Upper lobe of left lung (tissue), 4 donors: Measurements from ENCODE around the gene RS1.

ENCODE experiments used
- CTCF ChIP-seq, 6 experiments: fragments of 450-650 bp in 4 of 6; fragments of 200-600 bp in 2 of 6; sonication (generic) in 2 of 6; IDR thresholded peaks; one replicate each; pipeline ENCODE4 v1.5.1; 2016 to 2019; ENCODE audit warnings: antibody characterized with exemption in 6 of 6
- EP300 ChIP-seq, 4 donors: sonication (generic); formaldehyde crosslinking; IDR thresholded peaks; one replicate each; pipeline ENCODE4 v1.5.1; 2017; ENCODE audit warnings: antibody characterized with exemption in 4 of 4, control low read depth in 2 of 4
- POLR2AphosphoS5 ChIP-seq, 2 donors: sonication (generic); formaldehyde crosslinking; IDR thresholded peaks; one replicate each; pipeline ENCODE4 v1.5.1; 2017; ENCODE audit warnings: antibody characterized with exemption in 2 of 2

DNA sequence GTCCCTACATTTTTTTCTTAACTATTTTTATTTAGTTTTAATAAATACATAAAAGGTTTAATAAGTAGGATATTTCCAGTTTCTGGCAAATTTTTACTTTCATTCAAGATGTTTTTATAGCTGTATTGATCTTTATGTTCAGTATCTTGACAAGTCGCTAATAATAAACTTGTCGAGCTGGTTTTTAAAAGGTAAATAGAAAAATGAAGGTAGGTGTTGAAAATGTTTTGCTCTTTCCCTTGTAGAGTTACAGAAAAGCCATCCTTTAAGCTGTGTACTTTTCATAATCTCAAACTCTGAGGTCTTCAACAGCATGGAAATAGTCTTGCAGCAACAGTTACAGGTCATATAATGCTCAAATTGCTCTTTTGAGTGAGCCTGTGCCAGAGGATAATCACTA is 52.6 kb downstream of the RS1 start:
- no peak for TF ChIP-seq CTCF (IDR thresholded peaks at IDR 0.05)
- TF ChIP-seq EP300 (IDR thresholded peaks at IDR 0.05): no peak
- TF ChIP-seq POLR2AphosphoS5 (IDR thresholded peaks at IDR 0.05): no peak
